Left cardiac atrium (tissue), 2 donors: Measurements from ENCODE around the gene GPLD1. TPM values are rescaled to one million over a fixed set of nuclear protein-coding genes. Genes with fewer than 3 reads are reported as not detected.

Experiments used
- total RNA-seq, 2 donors: library from RNA; stranded (reverse); fragmentation: NEBNext Ultra II Directional; extraction: Animal tissue kit (Norgen Biotek cat#: 25700); gene quantifications; one replicate each; pipeline ENCODE4 v1.2.1, GENCODE V29; 2021
- donor health status: DM: no; HTN: yes; CAD: no; lungs with severe emphysema.
- donor health status: DM: yes; HTN: yes; CAD: no.

GPLD1 gene
- total RNA-seq, 2 donors from 2014 or later: 1.2 to 1.9 TPM

Other genes with a start within 250 kb of the GPLD1 start
- gene DCDC2, start 131.5 kb downstream of the GPLD1 start, total RNA-seq: under 1 TPM in 1 of 2 donors, not detected in 1; 0.05 TPM
- gene MRS2, start 86.6 kb downstream of the GPLD1 start, total RNA-seq: 10 to 100 TPM; 32.8 to 43.4 TPM
- gene ALDH5A1, start 5.4 kb upstream of the GPLD1 start, total RNA-seq: 10 to 100 TPM; 16.2 to 18.1 TPM
- gene KIAA0319, start 156.6 kb upstream of the GPLD1 start, total RNA-seq: under 1 TPM; 0.05 to 0.06 TPM
- gene TDP2, start 177.3 kb upstream of the GPLD1 start, total RNA-seq: 10 to 100 TPM; 29.5 to 35.2 TPM
- 10 to 100 TPM; 63.0 to 70.8 TPM for gene ACOT13, start 177.5 kb upstream of the GPLD1 start, total RNA-seq
- gene C6orf62, start 229.6 kb upstream of the GPLD1 start, total RNA-seq: 10 to 100 TPM; 58.1 to 67.0 TPM